ENCODE measurements around the gene ATF5. TPM values are rescaled to one million over a fixed set of nuclear protein-coding genes. Genes with fewer than 3 reads are reported as not detected.

ATF5 gene
- total RNA-seq, 3 donors from 2014 or later = 10.7 to 25.0 (median 16.1) TPM

GRCh38 chr19:49949742-49950589 is 21.0 kb downstream of the ATF5 start:
- intact Hi-C loops (cut with DNase I, micrococcal nuclease) = no loop called here
- H3K9me3 ChIP-seq = no peaks in the 10 kb centered on the region
- no peak overlapping the region for H3K4me3 ChIP-seq
- ATAC-seq (peak; percentile 24), DNase-seq (peak in 2 of 3 donors; percentile 17 to 31)
- H3K36me3 ChIP-seq (ENCODE audit: low read depth) = no peaks in the 10 kb centered on the region
- TF ChIP-seq CTCF (IDR thresholded peaks at IDR 0.05) = no peak
- H3K4me1 ChIP-seq (ENCODE audit: low read depth) = peaks cover 27% of the 10 kb centered on the region

GRCh38 chr19:49950590-49950948 is 21.6 kb downstream of the ATF5 start:
- ATAC-seq (no peak), DNase-seq (peak in 2 of 3 donors; percentile 4 to 17)
- H3K4me3 ChIP-seq = no peak overlapping the region
- H3K36me3 ChIP-seq (ENCODE audit: low read depth) = no peaks in the 10 kb centered on the region
- peaks cover 30% of the 10 kb centered on the region for H3K4me1 ChIP-seq (ENCODE audit: low read depth)
- TF ChIP-seq CTCF (IDR thresholded peaks at IDR 0.05) = no peak
- intact Hi-C loops (cut with DNase I, micrococcal nuclease) = no loop called here
- H3K9me3 ChIP-seq = no peaks in the 10 kb centered on the region

GRCh38 chr19:49950956-49951526 is 22.0 kb downstream of the ATF5 start:
- no peaks in the 10 kb centered on the region for H3K36me3 ChIP-seq (ENCODE audit: low read depth)
- ATAC-seq (no peak), DNase-seq (peak in 2 of 3 donors; percentile 25 to 36)
- TF ChIP-seq CTCF (IDR thresholded peaks at IDR 0.05) = no peak
- no peak overlapping the region for H3K4me3 ChIP-seq
- no peaks in the 10 kb centered on the region for H3K9me3 ChIP-seq
- H3K4me1 ChIP-seq (ENCODE audit: low read depth) = peaks cover 31% of the 10 kb centered on the region
- intact Hi-C loops (cut with DNase I, micrococcal nuclease) = no loop called here

- no peaks in the 10 kb centered on the region for H3K9me3 ChIP-seq
- no peak for TF ChIP-seq CTCF (IDR thresholded peaks at IDR 0.05)
- H3K4me3 ChIP-seq = no peak overlapping the region
- no peak for ATAC-seq
- intact Hi-C loops (cut with DNase I, micrococcal nuclease) = no loop called here
- peaks cover 31% of the 10 kb centered on the region for H3K4me1 ChIP-seq (ENCODE audit: low read depth)
- peak in 2 of 3 donors; percentile 22 to 27 for DNase-seq
- no peaks in the 10 kb centered on the region for H3K36me3 ChIP-seq (ENCODE audit: low read depth)
Observed at GRCh38 chr19:49951806-49952478, 22.9 kb downstream of the ATF5 start.

- TF ChIP-seq CTCF (IDR thresholded peaks at IDR 0.05) = no peak
- no peak for ATAC-seq
- no peak for DNase-seq
- Histone ChIP-seq H3K9me3 (no peaks in the 10 kb centered on the region), H3K4me3 (no peak overlapping the region), H3K36me3 (ENCODE audit: low read depth) (no peaks in the 10 kb centered on the region), H3K4me1 (ENCODE audit: low read depth) (peaks cover 31% of the 10 kb centered on the region)
- intact Hi-C loops (cut with DNase I, micrococcal nuclease) = no loop called here
Observed at GRCh38 chr19:49952479-49952836, 23.5 kb downstream of the ATF5 start.

Measured in mucosa of descending colon (tissue), 3 donors.